Measurements from ENCODE around the gene LAMTOR1.

The LAMTOR1 gene

DNA sequence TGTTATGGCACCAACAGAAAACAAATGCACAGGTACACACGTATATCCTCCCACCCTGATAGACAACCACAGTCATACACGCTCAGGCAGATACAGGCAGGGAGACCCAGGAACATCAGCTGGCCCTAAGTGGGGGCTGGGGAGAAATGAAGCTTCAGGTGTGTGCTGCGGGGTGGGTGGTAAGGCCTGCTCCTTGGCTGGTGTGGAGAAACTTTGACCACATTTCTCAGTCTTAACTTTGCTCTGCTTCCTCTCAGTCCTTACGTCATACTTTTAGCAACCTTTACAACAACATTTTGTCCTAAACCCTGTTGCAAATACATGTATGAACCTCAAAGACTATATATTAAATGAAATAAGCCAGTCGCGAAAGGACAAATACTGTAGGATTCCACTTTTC, 16.1 kb upstream of the LAMTOR1 start:
- no peak overlapping the region for H3K4me3 ChIP-seq (ENCODE audit: low read depth, low read length)
- no peak for DNase-seq (ENCODE audit: low read depth)
- TF ChIP-seq, protein P1, sequence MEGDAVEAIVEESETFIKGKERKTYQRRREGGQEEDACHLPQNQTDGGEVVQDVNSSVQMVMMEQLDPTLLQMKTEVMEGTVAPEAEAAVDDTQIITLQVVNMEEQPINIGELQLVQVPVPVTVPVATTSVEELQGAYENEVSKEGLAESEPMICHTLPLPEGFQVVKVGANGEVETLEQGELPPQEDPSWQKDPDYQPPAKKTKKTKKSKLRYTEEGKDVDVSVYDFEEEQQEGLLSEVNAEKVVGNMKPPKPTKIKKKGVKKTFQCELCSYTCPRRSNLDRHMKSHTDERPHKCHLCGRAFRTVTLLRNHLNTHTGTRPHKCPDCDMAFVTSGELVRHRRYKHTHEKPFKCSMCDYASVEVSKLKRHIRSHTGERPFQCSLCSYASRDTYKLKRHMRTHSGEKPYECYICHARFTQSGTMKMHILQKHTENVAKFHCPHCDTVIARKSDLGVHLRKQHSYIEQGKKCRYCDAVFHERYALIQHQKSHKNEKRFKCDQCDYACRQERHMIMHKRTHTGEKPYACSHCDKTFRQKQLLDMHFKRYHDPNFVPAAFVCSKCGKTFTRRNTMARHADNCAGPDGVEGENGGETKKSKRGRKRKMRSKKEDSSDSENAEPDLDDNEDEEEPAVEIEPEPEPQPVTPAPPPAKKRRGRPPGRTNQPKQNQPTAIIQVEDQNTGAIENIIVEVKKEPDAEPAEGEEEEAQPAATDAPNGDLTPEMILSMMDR (IDR thresholded peaks at IDR 0.05; ENCODE audit: insufficient read depth, low read depth, low read length, missing control alignments), result no peak

DNA sequence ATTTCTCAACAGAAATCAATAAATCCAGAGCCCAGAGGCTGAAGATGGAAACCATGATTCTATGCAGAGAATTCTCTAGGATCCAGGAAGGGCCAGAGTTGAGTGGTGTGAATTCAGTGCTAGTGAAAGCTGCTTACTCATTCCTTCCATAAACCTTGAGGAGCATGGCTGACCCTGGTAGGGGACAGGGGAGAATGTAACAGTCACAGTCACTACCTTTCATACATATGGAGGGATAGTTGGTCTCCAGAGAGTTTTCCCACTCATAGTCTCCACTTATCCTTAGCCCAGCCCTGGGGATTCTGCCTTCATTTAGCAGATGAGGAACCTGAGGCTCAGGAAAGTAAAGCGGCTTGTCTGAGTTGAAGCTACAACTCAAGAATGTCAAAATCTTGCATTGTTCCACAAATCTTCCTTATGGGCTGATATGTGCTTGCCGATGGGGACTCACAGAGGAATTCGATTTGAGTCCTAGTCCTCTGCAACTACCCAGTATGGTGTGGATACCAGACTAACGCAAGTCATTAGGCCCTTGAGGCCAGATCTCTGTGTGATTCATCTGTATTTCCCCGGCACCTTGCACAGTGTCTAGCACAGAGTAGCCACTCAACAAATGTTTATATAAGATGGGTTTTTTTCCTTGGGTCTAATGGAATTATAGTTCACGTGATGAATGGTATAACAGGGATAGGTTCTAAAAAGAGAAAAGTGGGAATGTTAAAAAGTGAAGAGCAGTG, 13.1 kb upstream of the LAMTOR1 start:
- no peak overlapping the region for H3K4me3 ChIP-seq (ENCODE audit: low read depth, low read length)
- TF ChIP-seq, protein P1 (IDR thresholded peaks at IDR 0.05; ENCODE audit: insufficient read depth, low read depth, low read length, missing control alignments), result no peak
- DNase-seq (ENCODE audit: low read depth), result no peak

DNA sequence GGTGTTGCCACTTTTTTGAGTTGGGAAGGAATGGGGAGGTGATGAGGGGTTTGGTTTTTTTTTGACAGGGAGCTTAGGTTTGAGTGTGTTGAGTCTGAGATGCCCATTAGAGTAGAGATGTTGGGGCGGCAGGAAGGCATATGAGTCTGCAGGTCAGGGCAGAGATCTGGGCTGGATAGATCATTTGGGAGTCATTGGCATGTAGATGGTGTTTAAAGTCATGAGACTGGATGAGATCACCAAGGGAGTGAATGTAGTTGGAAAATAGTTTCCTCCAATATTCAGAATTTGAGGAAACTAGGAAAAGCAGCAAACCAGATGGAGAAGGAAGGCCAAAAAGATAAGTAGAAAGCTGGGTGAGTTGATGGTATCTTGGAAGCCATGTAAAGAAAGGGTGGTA, 11.5 kb upstream of the LAMTOR1 start:
- TF ChIP-seq, protein P1 (IDR thresholded peaks at IDR 0.05; ENCODE audit: insufficient read depth, low read depth, low read length, missing control alignments), result no peak
- no peak for DNase-seq (ENCODE audit: low read depth)
- no peak overlapping the region for H3K4me3 ChIP-seq (ENCODE audit: low read depth, low read length)

DNA sequence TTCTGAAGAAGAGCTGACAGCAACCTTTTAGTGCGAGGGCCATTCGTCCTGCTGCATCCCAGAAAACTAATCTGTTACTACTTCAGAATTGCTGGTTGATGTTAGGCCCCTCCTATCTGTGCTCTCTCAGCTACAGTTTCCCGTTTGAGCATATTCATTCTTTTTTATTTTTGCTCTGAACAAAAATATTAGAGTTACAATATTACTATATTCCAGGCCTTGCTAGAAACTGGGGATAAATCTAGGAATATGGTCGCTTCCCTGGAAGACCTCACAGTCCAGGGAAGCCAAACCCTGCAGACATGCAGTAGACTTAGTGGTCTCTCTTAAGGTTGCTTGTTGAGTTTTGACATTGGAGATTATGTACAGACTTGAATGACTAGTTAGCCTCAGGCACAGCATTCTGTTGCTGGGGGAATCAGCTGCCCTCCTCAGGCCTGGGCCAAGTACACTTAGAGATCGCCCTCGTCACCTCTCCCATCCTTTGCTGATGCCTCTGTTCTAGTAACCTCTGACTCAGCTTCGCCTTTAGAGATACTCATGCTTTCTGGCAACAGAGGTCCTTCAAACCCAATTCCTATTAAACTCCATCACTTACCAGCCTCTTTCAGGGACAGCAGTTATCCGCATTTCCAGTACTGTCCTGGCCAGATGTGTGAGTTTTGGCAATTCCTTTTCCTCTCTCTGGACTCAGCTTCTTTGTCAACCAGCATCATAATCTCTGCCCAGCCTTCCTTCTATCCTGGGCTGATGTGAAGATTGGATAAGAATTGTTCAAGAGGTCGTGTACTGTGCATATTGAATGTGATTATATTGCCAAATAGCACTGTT, 10.1 kb upstream of the LAMTOR1 start:
- H3K4me3 ChIP-seq (ENCODE audit: low read depth, low read length), result peak overlapping the region; percentile 73
- TF ChIP-seq, protein P1 (IDR thresholded peaks at IDR 0.05; ENCODE audit: insufficient read depth, low read depth, low read length, missing control alignments), result no peak
- no peak for DNase-seq (ENCODE audit: low read depth)

DNA sequence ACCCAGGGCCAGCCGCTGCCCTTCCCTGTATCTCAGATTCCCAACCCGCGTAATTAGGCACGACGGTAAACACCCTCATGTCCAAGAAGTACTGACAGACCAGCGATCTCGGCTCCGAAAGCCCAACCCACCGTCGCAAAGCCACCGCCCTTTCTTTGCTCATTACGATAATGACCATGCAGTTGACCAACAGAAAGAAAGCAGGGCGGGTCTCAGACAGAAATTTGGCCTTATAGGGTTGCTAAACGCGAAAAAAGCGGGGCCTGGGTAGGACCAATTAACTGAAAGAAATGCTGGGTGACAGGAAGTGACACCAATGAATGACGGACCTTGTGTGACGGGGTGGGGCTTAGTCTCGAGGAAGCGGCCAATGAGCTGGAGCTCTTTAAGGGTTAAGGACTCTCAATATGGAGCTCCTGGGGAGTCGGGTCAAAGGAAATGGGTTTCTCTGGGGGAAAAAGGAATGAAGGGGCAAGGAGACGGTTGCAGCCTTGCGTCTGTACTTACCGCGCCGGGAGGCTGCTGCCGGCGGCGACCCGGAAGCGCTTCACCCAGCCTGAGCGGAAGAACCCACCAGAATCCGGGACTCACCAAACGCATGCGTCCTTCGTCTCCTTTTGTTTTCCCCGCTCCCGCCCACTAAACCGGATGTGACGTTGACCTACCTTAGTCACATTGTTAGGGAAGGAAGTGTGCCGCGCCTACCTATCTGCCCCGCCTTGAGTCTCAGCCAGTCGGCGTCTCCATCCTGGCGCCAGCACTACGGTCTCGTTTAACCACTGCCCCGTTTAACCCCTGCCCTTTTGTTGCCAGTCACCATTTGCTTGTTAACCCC, 9.3 kb upstream of the LAMTOR1 start, which contains the start of gene ANAPC15:
Gene ANAPC15, minus strand, starts transcription at position 553 of the 835 bp plus-strand sequence. CDS start 1,419 bp downstream, outside the sequence.
- TF ChIP-seq, protein P1 (IDR thresholded peaks at IDR 0.05; ENCODE audit: insufficient read depth, low read depth, low read length, missing control alignments), result no peak
- H3K4me3 ChIP-seq (ENCODE audit: low read depth, low read length), result peak within 1 kb of the TSS; percentile 73
- peak; percentile 99 for DNase-seq (ENCODE audit: low read depth)

DNA sequence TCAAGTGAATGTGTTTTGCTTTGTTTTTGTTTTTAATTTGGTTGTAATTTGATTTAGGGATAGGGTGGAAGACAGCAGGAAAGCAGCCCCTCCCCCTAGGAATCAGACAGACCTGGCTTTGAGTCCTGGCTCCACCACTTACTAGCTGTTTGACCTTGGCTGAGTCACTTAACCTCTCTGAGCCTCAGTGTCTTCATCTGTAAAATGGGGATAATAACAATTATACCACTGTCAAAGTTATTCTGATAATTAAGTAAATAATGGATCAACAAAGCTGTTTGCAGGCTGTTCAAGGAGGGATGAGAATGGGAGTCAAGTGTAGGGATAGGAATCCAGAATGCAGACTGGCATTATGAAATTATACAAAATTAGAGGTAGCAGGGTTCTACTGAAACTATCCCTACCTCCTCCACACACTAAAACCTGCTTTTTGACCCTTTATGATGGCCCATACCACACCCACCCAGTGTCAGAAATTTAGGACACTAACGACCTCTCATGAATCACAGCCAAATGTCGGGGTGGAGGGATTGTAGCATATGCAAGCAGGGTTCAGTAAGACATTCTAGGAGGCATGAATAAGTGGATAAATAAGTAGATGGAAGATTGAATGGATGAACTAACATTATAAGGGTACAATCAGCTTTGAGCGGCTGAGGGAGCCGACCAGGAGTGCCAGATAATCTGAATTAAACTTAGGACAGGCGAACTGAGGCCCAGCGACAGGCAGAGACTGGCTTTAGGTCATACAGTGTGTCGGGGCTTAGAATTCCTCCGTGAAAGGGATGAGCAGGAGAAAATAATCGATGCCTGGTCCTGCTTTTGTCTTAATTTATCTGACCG, 8.4 kb upstream of the LAMTOR1 start:
- H3K4me3 ChIP-seq (ENCODE audit: low read depth, low read length), result peak overlapping the region; percentile 73
- no peak for DNase-seq (ENCODE audit: low read depth)
- TF ChIP-seq, protein P1 (IDR thresholded peaks at IDR 0.05; ENCODE audit: insufficient read depth, low read depth, low read length, missing control alignments), result no peak

All from GM12865 (cell line).